Prostate gland (tissue), 2 donors: ENCODE measurements around the gene ZC2HC1B. TPM values are rescaled to one million over a fixed set of nuclear protein-coding genes. Genes with fewer than 3 reads are reported as not detected.

Experiments used
- DNase-seq: peaks from one replicate; pipeline ENCODE4 v3.0.0-alpha.2; 2019; ENCODE audit warnings: low spot score
- H3K27ac ChIP-seq, 2 donors: fragments of 200-600 bp; sonication (generic); 2 replicates each; pipeline ENCODE4 v1.5.1; 2017 to 2019
- H3K27me3 ChIP-seq: fragments of 200-600 bp; sonication (generic); replicated peaks from 2 replicates; pipeline ENCODE4 v1.5.1; 2019; ENCODE audit not compliant: insufficient read depth
- H3K36me3 ChIP-seq, 2 donors: fragments of 200-600 bp; sonication (generic); 1 replicate in 1 of 2; 2 replicates in 1 of 2; pipeline versions ENCODE4 v1.5.1 to v1.8.1; 2017 to 2019
- H3K4me1 ChIP-seq: fragments of 200-600 bp; sonication (generic); replicated peaks from 2 replicates; pipeline ENCODE4 v1.5.1; 2019
- H3K4me3 ChIP-seq, 2 donors: fragments of 200-600 bp; sonication (generic); 2 replicates each; pipeline ENCODE4 v1.5.1; 2017 to 2019
- H3K9me3 ChIP-seq: fragments of 200-600 bp; sonication (generic); 2 replicates; pipeline ENCODE4 v1.5.1; 2017
- CTCF ChIP-seq, 4 experiments: fragments of 200-600 bp in 2 of 4; fragments of 450-650 bp in 2 of 4; sonication (generic) in 2 of 4; IDR thresholded peaks; 1 replicate in 3 of 4; 2 replicates in 1 of 4; pipeline ENCODE4 v1.5.1; 2016 to 2019; ENCODE audit warnings: antibody characterized with exemption in 4 of 4, mild to moderate bottlenecking in 2 of 4, moderate library complexity in 2 of 4
- POLR2A ChIP-seq: fragments of 450-650 bp; IDR thresholded peaks from one replicate; pipeline ENCODE4 v1.6.1; 2016; ENCODE audit warnings: antibody characterized with exemption, mild to moderate bottlenecking
- POLR2AphosphoS5 ChIP-seq: sonication (generic); formaldehyde crosslinking; IDR thresholded peaks from one replicate; pipeline ENCODE4 v1.6.1; 2017; ENCODE audit warnings: antibody characterized with exemption
- WGBS: methylation state at CpG from one replicate; pipeline ENCODE4 v1.1.5; 2018; 5-methylcytosine and 5-hydroxymethylcytosine counted together
- intact Hi-C: fragments of 100-400 bp; cut with DNase I; formaldehyde crosslinking; loops from one replicate; pipeline ENCODE4 v1.14.2; 2022
- total RNA-seq, 2 donors: library from RNA; depleted of rRNA; stranded (reverse); fragments of >200 nt; gene quantifications; one replicate each; pipeline ENCODE4 v1.1.0, GENCODE V29; 2016

Gene ZC2HC1B
- total RNA-seq, 2 donors from 2014 or later = 2.0 TPM; not detected in 1

- H3K4me1 ChIP-seq = no peaks in the 10 kb centered on the region
- H3K27ac ChIP-seq = no peak overlapping the region
- DNase-seq = no peak
- TF ChIP-seq POLR2A (no peak), CTCF (IDR thresholded peaks at IDR 0.05) (no peak), POLR2AphosphoS5 (no peak)
- H3K27me3 ChIP-seq = no peaks in the 10 kb centered on the region
- H3K36me3 ChIP-seq = no peaks in the 10 kb centered on the region
- whole genome bisulfite sequencing = 89% methylated on average over 1 of the region's 1 CpG
- H3K4me3 ChIP-seq = no peak overlapping the region
- H3K9me3 ChIP-seq = no peaks in the 10 kb centered on the region
- intact Hi-C loops = no loop called here
These were observed 64.6 kb downstream of the ZC2HC1B start for GRCh38 chr6:143928853-143929252.

- no peaks in the 10 kb centered on the region for H3K27me3 ChIP-seq
- no peak overlapping the region for H3K27ac ChIP-seq
- no peak for TF ChIP-seq CTCF (IDR thresholded peaks at IDR 0.05)
- no peak for TF ChIP-seq POLR2A
- TF ChIP-seq POLR2AphosphoS5 = no peak
- H3K4me3 ChIP-seq = no peak overlapping the region
- intact Hi-C loops = no loop called here
- H3K4me1 ChIP-seq = no peaks in the 10 kb centered on the region
- no peak for DNase-seq
- no peaks in the 10 kb centered on the region for H3K9me3 ChIP-seq
- H3K36me3 ChIP-seq = no peaks in the 10 kb centered on the region
These were observed 65.7 kb downstream of the ZC2HC1B start for GRCh38 chr6:143929975-143930374.

GRCh38 chr6:143934331-143934730 is 70.1 kb downstream of the ZC2HC1B start:
- no peaks in the 10 kb centered on the region for H3K27me3 ChIP-seq
- no peaks in the 10 kb centered on the region for H3K4me1 ChIP-seq
- H3K4me3 ChIP-seq = no peak overlapping the region
- no peaks in the 10 kb centered on the region for H3K36me3 ChIP-seq
- intact Hi-C loops = no loop called here
- H3K27ac ChIP-seq = no peak overlapping the region
- 93% methylated on average over 1 of the region's 1 CpG for WGBS
- H3K9me3 ChIP-seq = no peaks in the 10 kb centered on the region
- no peak for TF ChIP-seq CTCF (IDR thresholded peaks at IDR 0.05)
- no peak for TF ChIP-seq POLR2A
- no peak for TF ChIP-seq POLR2AphosphoS5
- no peak for DNase-seq

GRCh38 chr6:143934867-143935266 is 70.6 kb downstream of the ZC2HC1B start:
- H3K4me1 ChIP-seq = no peaks in the 10 kb centered on the region
- intact Hi-C loops = no loop called here
- H3K4me3 ChIP-seq = no peak overlapping the region
- TF ChIP-seq POLR2A (no peak), CTCF (IDR thresholded peaks at IDR 0.05) (no peak), POLR2AphosphoS5 (no peak)
- H3K9me3 ChIP-seq = no peaks in the 10 kb centered on the region
- no peaks in the 10 kb centered on the region for H3K27me3 ChIP-seq
- no peak overlapping the region for H3K27ac ChIP-seq
- 92% methylated on average over 4 of the region's 4 CpGs for WGBS
- DNase-seq = no peak
- no peaks in the 10 kb centered on the region for H3K36me3 ChIP-seq

GRCh38 chr6:143936347-143936746 is 72.1 kb downstream of the ZC2HC1B start:
- DNase-seq = no peak
- Histone ChIP-seq H3K9me3 (no peaks in the 10 kb centered on the region), H3K36me3 (no peaks in the 10 kb centered on the region), H3K27ac (no peak overlapping the region), H3K4me3 (no peak overlapping the region), H3K27me3 (no peaks in the 10 kb centered on the region), H3K4me1 (no peaks in the 10 kb centered on the region)
- WGBS = 82% methylated on average over 3 of the region's 3 CpGs
- TF ChIP-seq POLR2AphosphoS5 (no peak), CTCF (IDR thresholded peaks at IDR 0.05) (no peak), POLR2A (no peak)
- intact Hi-C loops = no loop called here
